GM19468 (cell line): Measurements from ENCODE around the gene SNED1.

Experiments
- ATAC-seq: cut with Tn5 transposase; IDR thresholded peaks from one replicate; pipeline ENCODE4 v1.9.1; 2021; ENCODE audit warnings: mild to moderate bottlenecking, moderate library complexity, moderate number of reproducible peaks; ENCODE audit not compliant: unreplicated experiment; ENCODE audit errors: extremely low read depth

Gene SNED1

GRCh38 chr2:241019441-241020139 lies 21.2 kb downstream of the SNED1 start:
- no peak for ATAC-seq

GRCh38 chr2:241020201-241020600 lies 21.8 kb downstream of the SNED1 start:
- ATAC-seq, result no peak

- ATAC-seq, result no peak
These were observed 22.3 kb downstream of the SNED1 start for GRCh38 chr2:241020629-241021190.

GRCh38 chr2:241025639-241026038 lies 27.2 kb downstream of the SNED1 start:
- no peak for ATAC-seq

- no peak for ATAC-seq
These were observed 31.3 kb downstream of the SNED1 start for GRCh38 chr2:241029599-241030332.

GRCh38 chr2:241030333-241030680 lies 31.9 kb downstream of the SNED1 start:
- no peak for ATAC-seq

GRCh38 chr2:241030883-241031282 lies 32.5 kb downstream of the SNED1 start:
- ATAC-seq, result no peak

- ATAC-seq, result no peak
These were observed 33.2 kb downstream of the SNED1 start for GRCh38 chr2:241031436-241032165.

GRCh38 chr2:241033336-241033987 lies 35.0 kb downstream of the SNED1 start:
- no peak for ATAC-seq

- no peak for ATAC-seq
These were observed 35.6 kb downstream of the SNED1 start for GRCh38 chr2:241033994-241034393.

GRCh38 chr2:241034490-241035141 lies 36.2 kb downstream of the SNED1 start:
- no peak for ATAC-seq

GRCh38 chr2:241035142-241035817 lies 36.9 kb downstream of the SNED1 start:
- no peak for ATAC-seq

GRCh38 chr2:241035818-241036396 lies 37.5 kb downstream of the SNED1 start:
- no peak for ATAC-seq

GRCh38 chr2:241036397-241036963 lies 38.1 kb downstream of the SNED1 start:
- ATAC-seq, result peak; percentile 58

GRCh38 chr2:241036964-241037421 lies 38.6 kb downstream of the SNED1 start:
- no peak for ATAC-seq

GRCh38 chr2:241037498-241037897 lies 39.1 kb downstream of the SNED1 start:
- ATAC-seq, result no peak

GRCh38 chr2:241038374-241039180 lies 40.2 kb downstream of the SNED1 start:
- ATAC-seq, result no peak

- ATAC-seq, result no peak
These were observed 41.0 kb downstream of the SNED1 start for GRCh38 chr2:241039416-241039815.
